Stimulated activated CD4-positive, alpha-beta T cell treated with anti-CD3 and anti-CD28 coated beads, Interleukin-12 subunit alpha, Interleukin-12 subunit beta, amount 100 ng/mL, for 24 hours (primary cell): ENCODE measurements around the gene ULK3.

Experiments
- DNase-seq, 2 experiments: peaks; one replicate each; pipeline ENCODE4 v3.0.0-alpha.2; 2020; ENCODE audit warnings: low read depth in 2 of 2

ULK3 gene

DNA sequence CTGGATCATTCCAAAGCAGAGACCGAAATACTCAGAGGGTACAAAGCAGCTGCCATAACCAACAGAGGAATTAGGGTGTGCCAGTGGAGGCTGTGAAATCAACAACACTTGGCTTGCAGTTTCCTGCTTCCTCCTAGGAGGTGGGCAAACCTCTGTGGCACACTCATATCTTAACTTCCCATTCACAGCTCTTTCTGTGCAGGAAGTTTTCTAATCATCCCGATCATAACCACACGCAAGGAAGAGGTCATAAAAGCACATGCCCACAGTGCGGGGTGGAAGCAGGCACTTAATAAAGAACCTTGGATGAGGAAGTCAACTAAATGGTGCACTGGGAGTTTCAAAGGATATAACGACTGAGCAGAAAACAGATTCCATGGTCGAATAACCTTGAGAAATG lies 25.1 kb upstream of the ULK3 start:
- DNase-seq, result no peak

DNA sequence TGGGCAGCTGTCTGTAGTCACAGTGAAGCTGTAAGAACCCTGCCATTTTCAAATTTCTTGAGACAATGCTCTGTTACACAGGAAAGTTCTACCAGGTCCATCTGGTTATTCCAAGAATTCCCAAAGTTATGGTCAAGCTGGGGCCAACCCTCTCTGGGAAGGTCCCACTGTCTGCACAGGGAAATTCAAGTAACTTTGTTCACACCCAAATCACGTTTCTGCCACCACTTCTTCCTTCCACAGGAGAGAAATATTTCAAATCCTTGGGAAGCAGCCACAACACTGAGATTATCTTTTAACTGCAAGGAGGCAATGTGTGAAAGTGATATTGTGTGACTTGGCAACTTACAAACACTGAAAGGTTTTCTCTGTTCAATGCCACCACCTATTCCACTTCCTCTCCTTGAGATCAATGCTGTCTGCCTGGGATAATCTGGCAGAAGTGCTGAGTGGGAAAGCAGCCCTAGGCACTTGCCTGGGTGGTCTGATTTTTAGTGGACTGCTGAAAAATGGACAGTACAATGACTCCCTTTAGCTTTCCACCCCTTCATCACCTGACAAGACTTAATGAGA lies 24.6 kb upstream of the ULK3 start:
- DNase-seq, result no peak

DNA sequence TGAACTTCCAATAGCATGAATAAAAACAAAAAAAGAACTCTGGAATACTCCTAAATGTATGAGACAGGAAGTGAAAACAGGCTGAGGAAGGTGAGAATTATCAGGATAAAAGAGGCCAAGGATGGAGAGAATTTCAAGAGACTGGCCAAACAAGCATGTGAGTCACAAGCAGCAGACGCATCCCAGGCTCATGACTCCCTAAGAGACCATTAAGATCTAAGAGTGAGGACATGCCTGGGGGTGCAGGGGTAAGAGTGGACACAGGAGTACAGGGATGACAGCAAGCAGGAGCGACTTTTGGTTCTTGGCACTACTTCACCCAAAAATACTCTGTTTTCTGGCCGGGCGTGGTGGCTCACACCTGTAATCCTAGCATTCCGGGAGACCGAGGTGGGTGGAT lies 23.1 kb upstream of the ULK3 start:
- no peak for DNase-seq

DNA sequence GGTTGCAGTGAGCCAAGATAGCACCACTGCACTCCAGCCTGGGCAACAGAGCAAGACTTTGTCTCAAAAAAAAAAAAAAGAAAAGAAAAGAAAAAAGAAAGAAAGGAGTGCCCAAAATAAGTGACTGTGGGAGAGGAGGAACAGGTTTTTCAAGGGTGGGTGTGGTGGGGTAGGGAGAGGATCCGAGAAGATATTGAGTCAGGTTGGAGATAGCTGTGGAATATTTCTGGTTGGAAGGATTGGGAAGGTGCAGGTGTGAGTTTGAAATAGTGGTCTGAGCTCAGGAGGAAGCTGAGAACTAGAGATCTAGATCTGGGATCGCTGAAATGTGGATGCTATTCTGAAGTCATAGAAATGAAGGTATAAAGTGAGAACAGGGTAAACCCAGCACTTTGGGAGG lies 22.4 kb upstream of the ULK3 start:
- no peak for DNase-seq

DNA sequence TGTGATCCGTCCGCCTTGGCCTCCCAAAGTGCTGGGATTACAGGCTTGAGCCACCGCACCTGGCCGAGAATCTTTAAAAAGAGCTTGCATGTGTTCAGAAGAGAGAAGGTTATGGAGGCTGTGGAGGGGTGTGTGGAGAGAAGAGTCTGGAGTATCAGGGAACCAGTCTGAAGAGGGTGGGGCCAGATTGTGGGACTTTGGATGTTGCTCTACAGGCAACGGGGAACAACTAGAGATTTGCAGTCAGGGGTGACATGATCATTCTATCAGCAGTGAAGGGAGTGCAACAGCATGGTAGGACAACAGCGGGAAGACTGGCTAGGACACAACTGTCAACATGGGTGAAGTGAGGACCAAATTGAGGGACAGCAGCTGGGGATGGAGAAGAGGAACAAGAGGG lies 21.3 kb upstream of the ULK3 start:
- no peak for DNase-seq

DNA sequence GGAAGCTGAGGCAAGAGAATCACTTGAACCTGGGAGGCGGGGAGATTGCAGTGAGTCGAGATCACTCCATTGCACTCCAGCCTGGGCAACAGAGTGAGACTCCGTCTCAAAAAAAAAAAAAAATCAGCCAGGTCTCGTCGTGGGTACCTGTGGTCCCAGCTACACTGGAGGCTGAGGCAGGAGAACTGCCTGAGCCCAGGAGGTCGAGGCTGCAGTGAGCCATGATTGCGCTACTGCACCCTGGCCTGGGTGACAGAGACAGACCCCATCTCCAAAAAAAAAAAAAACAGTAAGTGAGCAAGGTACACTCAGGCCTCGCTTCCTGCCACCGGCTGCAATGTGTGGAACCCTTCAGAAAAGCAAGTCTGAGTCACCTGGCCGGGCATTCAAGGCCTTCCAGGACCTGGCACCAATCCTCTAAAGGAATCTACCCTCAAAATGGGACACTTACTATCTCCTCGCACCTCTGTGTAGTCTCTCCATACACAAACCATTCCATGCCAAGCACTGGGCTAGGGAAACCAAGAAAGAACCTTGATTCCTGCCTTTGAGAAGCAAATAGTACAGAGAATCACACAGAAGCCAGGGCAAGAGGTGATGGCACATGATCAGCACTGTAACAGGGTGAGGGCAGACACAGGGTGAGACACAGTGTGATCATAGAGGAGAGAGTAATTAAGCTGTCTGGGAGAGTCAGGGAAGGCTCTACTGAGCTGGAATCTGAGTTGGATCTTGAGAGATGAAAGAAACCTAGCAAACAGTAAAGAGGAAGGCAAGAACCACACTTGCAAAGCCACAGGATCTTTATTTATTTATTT lies 20.5 kb upstream of the ULK3 start:
- DNase-seq, result no peak

DNA sequence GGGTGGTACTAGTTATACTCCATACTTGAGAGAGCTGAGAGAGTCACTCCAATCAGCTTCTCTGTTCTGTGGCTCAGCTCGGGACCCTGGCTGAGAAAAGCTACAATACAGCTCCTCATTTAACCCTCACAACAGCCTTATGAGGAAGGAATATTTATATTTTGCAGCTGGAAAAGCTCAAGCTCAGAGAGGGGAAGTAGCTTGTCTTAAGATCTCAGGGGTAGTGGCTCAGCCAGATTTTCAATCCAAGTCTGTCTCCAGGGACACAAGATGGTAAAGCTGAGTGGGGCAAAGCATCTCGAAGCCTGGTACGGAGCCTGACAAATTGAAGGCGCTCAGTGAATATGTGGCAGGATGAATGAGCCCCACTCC lies 15.4 kb upstream of the ULK3 start:
- DNase-seq, result no peak

DNA sequence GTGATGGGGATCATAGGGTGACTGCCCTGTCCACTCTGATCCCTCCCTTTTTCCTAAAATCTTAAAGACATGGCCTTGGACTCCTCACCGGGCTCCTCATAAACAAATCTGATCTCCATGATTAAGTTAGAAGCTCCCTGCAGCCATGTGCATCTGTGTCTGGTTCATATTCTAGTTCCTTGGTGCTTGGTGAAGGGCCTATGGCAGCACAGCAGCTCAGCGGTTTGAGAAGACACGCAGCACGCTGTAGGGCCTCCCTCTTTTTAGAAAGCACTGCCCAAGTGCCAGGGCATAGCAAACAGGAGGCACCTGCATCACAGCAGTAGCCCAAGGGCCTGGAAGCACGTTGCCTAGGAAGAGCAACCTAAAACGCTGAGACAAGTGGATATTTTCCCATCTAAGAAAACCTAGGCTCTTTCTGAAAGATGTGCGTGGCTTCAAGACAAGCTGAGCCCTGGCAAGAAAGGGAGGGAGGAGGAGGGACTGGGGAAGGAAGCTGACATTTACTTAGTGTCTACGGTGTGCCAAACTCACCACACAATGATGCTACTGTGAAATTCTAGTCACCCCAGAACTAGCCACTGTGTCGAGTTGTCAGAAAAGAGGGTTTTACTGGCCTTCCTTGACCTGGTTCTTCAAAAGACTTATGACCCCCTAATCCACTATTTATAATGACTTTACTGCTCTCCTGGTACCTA lies 14.9 kb upstream of the ULK3 start:
- no peak for DNase-seq

DNA sequence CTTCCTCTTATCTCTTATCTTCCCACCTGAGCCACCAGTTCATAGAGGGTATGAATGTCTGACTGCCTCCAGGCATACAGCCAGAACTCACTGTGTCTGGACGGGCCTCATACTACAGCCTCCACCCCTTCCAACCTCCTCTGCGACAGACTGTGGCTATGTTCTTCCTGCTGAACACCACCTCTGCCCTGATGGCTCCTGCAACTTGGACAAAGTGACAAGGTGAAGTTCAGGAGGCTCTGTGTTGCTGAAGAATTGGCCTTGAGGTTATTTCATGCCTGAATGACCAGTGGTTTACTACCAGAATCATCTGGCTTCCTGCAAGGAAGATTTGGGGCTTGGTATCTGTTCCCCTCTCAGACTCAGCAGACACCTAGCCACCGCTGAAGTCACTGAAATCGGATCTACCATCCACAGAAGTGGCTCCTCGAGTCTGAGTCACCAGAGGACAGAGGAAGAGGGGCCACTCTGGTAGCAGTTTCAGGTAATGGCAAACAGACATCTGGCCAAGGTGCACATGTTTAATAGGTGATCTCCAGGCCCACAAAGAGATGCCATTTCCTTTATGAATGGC lies 14.2 kb upstream of the ULK3 start:
- no peak for DNase-seq

DNA sequence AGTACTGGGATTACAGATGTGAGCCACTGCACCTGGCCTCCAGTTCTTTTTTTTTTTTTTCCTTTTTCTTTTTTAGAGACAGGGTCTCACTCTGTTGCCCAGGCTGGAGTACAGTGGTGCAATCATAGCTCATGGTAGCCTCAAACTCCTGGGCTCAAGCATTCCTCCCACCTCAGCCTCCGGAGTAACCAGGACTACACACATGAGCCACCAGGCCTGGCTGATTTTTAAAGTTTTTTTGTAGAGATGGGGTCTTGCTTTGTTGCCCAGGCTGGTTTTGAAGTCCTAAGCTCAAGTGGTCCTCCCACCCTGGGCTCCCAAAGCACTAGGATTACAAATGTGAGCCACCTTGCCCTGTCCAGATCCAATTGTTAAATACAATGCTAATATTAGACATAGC lies 13.6 kb upstream of the ULK3 start:
- no peak for DNase-seq

DNA sequence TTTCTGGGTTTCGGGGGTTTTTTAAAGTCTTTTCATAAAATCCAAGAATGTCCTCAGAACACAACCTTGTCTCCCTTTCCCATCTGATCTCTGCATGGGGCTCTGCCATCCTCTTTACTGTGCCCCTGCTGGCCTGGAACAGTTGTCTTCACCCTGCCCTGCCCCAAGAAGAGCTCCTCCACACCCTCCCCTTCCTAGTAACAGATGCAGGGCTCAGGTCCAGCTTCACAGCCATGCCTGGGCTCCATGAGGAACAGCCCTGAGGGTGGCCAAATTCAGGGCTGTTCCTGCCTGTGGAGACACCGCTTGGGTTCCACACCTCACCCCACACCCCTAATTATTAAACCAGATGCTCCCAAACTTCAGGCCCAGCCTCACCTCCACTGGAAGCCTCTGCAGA lies 12.9 kb upstream of the ULK3 start:
- DNase-seq, result no peak

DNA sequence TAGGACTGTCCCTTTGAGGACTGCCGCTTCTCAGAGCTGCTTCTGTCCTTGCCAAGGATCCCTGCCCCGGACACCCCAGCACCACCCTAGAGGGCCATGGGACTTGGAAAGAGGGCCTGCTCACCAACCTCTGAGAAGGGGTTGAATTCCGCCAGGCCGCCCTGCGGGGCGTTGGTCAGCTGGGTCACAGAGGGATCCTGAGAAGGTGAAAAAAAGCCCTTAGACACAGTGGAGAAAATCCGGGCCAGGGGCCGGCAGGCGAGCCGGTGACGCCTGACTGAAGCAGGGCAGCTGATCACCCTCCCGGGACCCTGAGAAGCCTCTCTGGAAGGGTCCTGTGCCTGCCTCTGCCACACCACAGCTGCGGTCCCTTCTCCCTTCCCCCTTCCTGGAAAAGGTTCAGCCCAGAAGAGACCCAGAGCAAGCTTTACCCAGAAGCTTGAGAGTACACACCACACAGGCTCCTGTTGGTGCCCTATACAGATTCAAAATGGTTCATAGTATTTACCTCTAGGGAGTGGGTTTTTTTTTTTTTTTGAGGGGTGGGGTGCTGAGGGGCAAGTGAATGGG lies 11.6 kb upstream of the ULK3 start:
- no peak for DNase-seq

DNA sequence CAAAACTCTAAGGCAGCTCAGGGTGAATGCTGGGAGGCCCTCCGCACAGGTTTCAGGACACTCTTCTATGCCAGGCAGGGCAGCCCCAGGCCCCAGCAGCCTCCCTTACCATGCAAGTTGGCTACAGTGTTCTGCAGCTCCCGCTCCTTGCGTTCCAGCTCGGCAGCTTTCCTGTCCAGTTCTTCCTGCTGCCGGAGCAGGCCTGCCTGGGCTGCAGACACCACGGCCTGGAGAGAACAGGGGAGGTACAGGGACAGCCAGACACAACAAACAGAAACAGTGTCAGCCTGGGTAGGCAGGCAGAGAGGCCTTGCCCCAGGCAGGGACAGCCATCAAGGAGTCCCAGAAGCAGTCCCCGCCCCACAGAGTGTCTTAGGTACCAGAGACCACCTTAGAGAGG lies 9.0 kb upstream of the ULK3 start:
- DNase-seq, result no peak

DNA sequence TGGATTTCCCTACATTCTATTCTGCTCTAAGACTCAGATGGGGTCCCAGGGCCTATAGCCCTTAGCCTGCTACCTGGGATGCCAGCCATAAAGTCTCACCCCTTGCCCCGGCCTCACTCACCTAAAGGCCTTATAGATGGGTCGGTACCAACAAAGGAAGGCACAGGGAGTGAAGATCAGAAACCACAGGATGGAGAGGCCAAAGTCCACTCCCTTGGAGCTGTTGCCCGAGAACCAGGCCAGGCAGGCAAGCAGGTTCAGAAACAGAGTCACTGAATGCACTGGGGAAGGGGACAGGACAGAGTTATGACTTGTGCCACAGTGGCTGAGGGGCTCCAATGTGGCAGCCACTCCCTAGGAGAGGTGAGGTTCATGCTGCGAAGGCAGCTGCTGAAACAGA lies 7.4 kb upstream of the ULK3 start:
- no peak for DNase-seq

DNA sequence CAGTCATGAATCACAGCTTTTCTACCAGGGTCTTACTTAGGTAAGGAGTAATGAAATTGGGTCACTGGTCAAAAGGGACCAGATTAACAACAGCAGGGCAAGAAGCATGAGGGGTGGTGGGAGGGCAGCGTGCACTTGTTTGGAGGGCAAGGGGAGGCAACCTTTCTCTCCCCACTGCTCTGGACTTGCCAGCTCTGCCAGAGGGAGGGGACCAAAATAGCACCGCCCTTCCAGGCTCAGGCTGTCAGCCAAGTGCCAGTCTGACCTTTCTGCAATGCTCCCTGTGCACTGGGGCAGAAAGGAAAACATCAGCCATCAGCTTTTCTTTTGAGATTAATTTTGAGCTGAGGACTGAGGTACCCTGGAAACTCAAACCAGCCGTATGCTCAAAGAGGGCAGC lies 4.5 kb upstream of the ULK3 start:
- DNase-seq, result no peak

DNA sequence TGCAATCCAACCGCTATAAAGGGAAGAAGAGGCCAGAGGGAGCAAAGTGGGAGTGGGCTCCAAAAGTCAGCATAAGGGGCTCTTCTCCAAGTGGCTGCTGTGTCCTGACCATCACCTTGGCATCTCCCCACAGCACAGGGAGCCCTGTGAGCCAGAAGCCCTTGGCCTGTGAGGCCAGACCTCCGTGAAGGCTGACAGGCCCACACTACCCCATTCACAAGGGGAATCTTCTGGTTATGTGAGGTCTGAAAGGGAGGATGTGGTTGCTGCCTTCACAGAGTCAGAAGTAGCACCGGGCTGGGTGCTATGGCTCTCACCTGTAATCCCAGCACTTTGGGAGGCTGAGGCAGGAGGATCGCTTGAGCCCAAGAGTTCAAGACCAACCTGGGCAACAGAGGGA lies 2.6 kb upstream of the ULK3 start:
- no peak for DNase-seq

DNA sequence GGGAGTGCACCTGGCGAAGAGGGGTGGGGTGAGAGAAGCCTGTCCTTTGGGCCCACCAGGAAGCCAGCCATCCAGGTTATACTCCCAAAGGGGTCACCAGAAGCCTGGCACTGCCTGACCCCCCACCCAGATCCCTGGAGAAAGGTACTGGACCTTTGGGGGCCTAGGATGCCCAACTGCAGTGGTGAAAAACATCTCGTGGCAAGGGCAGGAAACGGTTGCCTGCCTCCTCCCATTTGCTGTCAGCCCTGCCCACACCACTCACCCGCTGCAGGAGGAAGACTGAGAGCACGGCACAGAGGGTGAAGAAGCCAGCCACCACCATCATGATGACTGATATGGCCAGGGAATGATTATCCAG lies 2.2 kb upstream of the ULK3 start:
- DNase-seq, result peak; percentile 25 to 43

DNA sequence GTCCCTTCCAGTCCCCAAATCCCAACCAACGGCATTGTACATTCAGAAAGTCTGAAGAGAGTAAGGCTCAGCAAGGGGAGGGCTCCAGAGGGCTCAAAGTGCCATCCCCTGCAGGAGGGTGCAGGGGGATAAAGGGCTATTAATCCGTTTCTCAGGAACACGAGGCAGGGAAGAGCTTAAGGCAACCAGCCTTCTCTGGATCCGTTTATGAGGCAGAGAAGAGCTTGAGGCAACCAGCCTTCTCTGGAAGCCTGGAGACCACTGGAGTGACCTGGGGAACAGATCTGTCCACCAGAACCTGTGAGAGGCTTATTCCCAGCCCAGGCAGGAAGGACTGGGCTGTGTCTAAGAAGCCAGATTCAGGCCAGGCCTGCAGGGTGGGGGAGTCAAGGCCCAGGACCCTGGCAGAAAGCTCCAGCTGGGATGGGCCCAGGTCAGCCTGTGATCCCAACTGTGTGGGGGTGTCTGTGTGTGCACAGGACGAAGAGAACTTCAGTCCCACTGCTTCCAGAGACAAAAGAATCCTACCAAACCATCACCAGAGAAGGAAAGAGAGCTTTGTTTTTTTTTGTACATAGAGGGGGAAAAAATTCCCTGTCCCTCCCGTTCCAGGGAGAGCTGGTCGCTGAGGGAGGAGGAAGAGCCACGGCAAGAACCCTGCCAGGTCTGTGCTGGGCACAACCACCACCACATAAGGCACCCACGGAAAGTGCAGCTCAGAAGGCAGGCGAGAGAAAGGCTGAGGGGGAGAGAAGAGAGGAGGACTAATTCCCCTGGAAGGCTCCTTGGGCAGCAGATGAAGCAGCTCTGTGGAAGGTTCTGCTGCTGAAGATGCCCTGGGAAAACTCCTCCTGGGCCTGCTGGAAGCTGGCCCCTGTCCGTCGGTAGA lies 1.6 kb upstream of the ULK3 start:
- DNase-seq, result no peak

DNA sequence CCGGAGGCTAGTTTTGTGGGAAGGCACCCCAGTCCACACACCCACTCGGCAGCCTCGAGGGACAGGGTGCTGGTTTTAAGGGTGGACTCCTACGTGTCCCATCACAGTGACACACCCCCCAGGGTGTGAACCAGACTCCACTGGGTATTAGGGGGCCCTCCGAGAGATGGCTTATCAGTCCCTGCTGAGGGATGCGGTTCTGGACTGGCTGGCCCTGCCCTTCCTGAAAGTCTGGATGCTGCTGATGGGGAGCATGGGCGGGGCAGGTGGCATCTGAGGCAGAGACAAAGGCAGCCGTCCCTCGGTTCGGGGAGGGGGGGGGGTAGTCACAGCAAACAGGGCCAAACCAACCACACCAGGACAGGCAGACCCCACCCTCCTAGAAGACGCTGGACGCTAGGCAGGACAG lies 939 bp upstream of the ULK3 start:
- no peak for DNase-seq

DNA sequence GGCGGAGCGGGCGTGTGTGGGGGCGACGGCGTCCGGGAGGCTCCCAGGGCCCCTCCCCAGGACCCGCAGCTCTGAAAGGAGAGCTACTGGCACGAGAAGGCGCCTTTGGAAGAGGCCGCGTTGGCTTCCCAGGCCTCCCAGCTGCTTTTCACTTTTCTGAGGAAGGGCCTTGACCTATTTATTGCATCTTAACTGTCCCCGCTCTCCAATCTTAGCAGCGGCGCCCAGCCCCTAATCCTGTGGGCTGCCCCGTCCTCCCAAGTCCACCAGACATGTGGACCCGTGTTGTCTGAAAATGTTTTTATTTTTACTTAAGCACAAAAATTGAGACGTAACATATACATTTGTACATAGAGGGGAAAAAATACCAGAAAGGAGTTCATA lies 481 bp upstream of the ULK3 start:
- DNase-seq, result no peak

DNA sequence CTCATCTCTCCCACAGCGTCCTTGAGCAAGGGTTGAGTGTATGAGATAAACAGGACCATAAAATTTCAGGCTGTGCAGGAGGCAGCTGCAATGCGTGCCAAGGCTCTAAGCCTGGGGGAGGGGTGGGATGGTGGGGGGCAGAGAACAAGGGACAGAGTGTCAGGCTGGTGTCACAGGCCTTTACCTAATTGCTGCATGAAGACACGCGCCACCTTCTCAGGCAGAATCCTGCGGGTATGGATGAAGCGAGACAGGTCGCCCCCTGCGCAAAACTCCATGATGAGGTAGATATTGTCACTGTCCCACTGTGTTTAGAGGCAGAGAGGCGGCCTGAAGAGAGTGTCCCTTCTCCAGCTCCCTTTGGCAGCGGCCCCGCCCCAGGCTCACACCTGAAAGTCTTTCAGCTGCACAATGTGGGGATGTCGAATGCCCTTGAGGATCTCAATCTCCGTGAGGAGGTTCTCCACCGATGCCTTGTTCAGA lies 1.0 kb downstream of the ULK3 start:
- no peak for DNase-seq
